ENCODE measurements around the gene MEPCE. TPM values are rescaled to one million over a fixed set of nuclear protein-coding genes. Genes with fewer than 3 reads are reported as not detected.
A peak's percentile ranks its signal among the peaks of the same experiment; 100 is the strongest.

Gene MEPCE
- total and polyA plus RNA-seq, 10 of the 15 experiments (the other 5 are each of a cell fraction or from before 2014, with no cell fraction given), result 8.2 to 48.0 (median 22.1) TPM

DNA sequence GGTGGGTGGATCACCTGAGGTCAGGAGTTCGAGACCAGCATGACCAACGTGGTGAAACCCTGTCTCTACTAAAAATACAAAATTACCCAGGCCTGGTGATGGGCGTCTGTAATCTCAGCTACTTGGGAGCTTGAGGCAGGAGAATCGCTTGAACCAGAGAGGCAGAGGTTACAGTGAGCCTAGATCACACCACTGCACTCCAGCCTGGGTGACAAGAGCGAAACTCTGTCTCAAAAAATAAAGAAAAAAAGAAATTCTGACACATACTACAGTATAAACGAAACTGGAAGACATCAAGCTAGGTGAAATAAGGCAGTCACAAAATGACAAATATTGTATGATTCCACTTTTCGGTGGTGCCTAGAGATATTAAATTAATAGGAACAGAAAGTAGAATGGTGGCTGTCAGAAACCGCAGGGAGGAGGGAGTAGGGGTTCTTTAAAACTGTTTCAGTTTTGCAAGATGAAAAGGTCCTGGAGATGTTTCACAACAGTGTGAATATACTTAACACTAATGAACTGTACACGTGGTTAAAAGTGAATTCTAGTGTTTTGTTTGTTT is 33.1 kb upstream of the MEPCE start (continued):
- TF ChIP-seq SUPT20H (IDR thresholded peaks at IDR 0.05; ENCODE audit: borderline replicate concordance, control insufficient read depth, low read depth, low read length) (no peak), SUZ12 (IDR thresholded peaks at IDR 0.05; ENCODE audit: unreplicated experiment) (no peak), EED (IDR thresholded peaks at IDR 0.05; ENCODE audit: low read depth) (no peak; the same call in 1 of the 2 replicates), KDM1A (IDR thresholded peaks at IDR 0.05; ENCODE audit: borderline replicate concordance) (no peak), CBFB (IDR thresholded peaks at IDR 0.05; ENCODE audit: low read depth) (peak; percentile 96), NFIC (IDR thresholded peaks at IDR 0.05; ENCODE audit: low read depth, low read length) (peak; percentile 94), NR2F1 (conservative IDR thresholded peaks at IDR 0.05) (peak; percentile 91), RAD21 (IDR thresholded peaks at IDR 0.05; ENCODE audit: insufficient read depth, low read depth, low read length) (no peak), IKZF1 (conservative IDR thresholded peaks at IDR 0.05) (peak; percentile 82), BMI1 (IDR thresholded peaks at IDR 0.05; ENCODE audit: borderline replicate concordance) (peak; percentile 70; the same call in 1 of the 2 replicates), ZZZ3 (IDR thresholded peaks at IDR 0.05; ENCODE audit: control insufficient read depth, insufficient read length, low read depth) (no peak), TCF3 (IDR thresholded peaks at IDR 0.05; ENCODE audit: borderline replicate concordance, insufficient read depth, low read depth, low read length) (no peak), CHD2 (IDR thresholded peaks at IDR 0.05; ENCODE audit: borderline replicate concordance, low read depth, low read length) (no peak), RUNX3 (IDR thresholded peaks at IDR 0.05; ENCODE audit: low read length) (peak; percentile 99), HDAC6 (IDR thresholded peaks at IDR 0.05; ENCODE audit: unreplicated experiment) (no peak), PML (IDR thresholded peaks at IDR 0.05; ENCODE audit: low read length) (peak; percentile 80), LARP7 (IDR thresholded peaks at IDR 0.05) (no peak; the same call in 1 of the 2 replicates), WRNIP1 (IDR thresholded peaks at IDR 0.05; ENCODE audit: borderline replicate concordance, low read depth, low read length) (no peak), SP1 (IDR thresholded peaks at IDR 0.05; ENCODE audit: low read depth, low read length) (no peak), RFX5 (IDR thresholded peaks at IDR 0.05; ENCODE audit: low read depth, low read length) (no peak), SREBF2 (IDR thresholded peaks at IDR 0.05; ENCODE audit: low read length) (no peak)
- TF ChIP-seq, protein P1, sequence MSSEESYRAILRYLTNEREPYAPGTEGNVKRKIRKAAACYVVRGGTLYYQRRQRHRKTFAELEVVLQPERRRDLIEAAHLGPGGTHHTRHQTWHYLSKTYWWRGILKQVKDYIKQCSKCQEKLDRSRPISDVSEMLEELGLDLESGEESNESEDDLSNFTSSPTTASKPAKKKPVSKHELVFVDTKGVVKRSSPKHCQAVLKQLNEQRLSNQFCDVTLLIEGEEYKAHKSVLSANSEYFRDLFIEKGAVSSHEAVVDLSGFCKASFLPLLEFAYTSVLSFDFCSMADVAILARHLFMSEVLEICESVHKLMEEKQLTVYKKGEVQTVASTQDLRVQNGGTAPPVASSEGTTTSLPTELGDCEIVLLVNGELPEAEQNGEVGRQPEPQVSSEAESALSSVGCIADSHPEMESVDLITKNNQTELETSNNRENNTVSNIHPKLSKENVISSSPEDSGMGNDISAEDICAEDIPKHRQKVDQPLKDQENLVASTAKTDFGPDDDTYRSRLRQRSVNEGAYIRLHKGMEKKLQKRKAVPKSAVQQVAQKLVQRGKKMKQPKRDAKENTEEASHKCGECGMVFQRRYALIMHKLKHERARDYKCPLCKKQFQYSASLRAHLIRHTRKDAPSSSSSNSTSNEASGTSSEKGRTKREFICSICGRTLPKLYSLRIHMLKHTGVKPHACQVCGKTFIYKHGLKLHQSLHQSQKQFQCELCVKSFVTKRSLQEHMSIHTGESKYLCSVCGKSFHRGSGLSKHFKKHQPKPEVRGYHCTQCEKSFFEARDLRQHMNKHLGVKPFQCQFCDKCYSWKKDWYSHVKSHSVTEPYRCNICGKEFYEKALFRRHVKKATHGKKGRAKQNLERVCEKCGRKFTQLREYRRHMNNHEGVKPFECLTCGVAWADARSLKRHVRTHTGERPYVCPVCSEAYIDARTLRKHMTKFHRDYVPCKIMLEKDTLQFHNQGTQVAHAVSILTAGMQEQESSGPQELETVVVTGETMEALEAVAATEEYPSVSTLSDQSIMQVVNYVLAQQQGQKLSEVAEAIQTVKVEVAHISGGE (CRISPR knock-in tag; IDR thresholded peaks at IDR 0.05), result no peak
- TF ChIP-seq, protein P2, sequence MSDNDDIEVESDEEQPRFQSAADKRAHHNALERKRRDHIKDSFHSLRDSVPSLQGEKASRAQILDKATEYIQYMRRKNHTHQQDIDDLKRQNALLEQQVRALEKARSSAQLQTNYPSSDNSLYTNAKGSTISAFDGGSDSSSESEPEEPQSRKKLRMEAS (IDR thresholded peaks at IDR 0.05; ENCODE audit: low read depth, low read length), result no peak; the same call in 1 of the 2 replicates
- TF ChIP-seq, protein P3, sequence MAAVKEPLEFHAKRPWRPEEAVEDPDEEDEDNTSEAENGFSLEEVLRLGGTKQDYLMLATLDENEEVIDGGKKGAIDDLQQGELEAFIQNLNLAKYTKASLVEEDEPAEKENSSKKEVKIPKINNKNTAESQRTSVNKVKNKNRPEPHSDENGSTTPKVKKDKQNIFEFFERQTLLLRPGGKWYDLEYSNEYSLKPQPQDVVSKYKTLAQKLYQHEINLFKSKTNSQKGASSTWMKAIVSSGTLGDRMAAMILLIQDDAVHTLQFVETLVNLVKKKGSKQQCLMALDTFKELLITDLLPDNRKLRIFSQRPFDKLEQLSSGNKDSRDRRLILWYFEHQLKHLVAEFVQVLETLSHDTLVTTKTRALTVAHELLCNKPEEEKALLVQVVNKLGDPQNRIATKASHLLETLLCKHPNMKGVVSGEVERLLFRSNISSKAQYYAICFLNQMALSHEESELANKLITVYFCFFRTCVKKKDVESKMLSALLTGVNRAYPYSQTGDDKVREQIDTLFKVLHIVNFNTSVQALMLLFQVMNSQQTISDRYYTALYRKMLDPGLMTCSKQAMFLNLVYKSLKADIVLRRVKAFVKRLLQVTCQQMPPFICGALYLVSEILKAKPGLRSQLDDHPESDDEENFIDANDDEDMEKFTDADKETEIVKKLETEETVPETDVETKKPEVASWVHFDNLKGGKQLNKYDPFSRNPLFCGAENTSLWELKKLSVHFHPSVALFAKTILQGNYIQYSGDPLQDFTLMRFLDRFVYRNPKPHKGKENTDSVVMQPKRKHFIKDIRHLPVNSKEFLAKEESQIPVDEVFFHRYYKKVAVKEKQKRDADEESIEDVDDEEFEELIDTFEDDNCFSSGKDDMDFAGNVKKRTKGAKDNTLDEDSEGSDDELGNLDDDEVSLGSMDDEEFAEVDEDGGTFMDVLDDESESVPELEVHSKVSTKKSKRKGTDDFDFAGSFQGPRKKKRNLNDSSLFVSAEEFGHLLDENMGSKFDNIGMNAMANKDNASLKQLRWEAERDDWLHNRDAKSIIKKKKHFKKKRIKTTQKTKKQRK (IDR thresholded peaks at IDR 0.05; ENCODE audit: low read depth, low read length), result no peak

Data from GM12878 (cell line).